Osteoblast (primary cell): ENCODE measurements around the gene DSCAML1. TPM values are rescaled to one million over a fixed set of nuclear protein-coding genes. Genes with fewer than 3 reads are reported as not detected.

Experiments used
- DNase-seq: peaks from one replicate; pipeline ENCODE4 v3.0.0; 2011; ENCODE audit warnings: low spot score, mixed read lengths; ENCODE audit not compliant: insufficient read length; ENCODE audit errors: missing footprints
- H2AFZ ChIP-seq: 2 replicates; pipeline ENCODE4 v1.6.0; 2011; ENCODE audit warnings: mild to moderate bottlenecking, low read length
- H3K27ac ChIP-seq: 2 replicates; pipeline ENCODE4 v1.5.1; 2011; ENCODE audit warnings: mild to moderate bottlenecking, low read depth, low read length, moderate library complexity
- H3K27me3 ChIP-seq: 2 replicates; pipeline ENCODE4 v1.6.0; 2012; ENCODE audit warnings: mild to moderate bottlenecking, control low read depth, inconsistent platforms, low read length, moderate library complexity; ENCODE audit not compliant: insufficient read depth
- H3K36me3 ChIP-seq: 2 replicates; pipeline ENCODE4 v1.5.1; 2011; ENCODE audit warnings: mild to moderate bottlenecking, low read length, control low read depth, moderate library complexity; ENCODE audit not compliant: insufficient read depth
- H3K4me1 ChIP-seq: 2 replicates; pipeline ENCODE4 v1.5.1; 2011; ENCODE audit warnings: mild to moderate bottlenecking, low read length, control low read depth, moderate library complexity; ENCODE audit not compliant: insufficient read depth
- H3K4me2 ChIP-seq: 2 replicates; pipeline ENCODE4 v1.6.0; 2011; ENCODE audit warnings: mild to moderate bottlenecking, low read length; ENCODE audit not compliant: insufficient read depth
- H3K4me3 ChIP-seq: fragments of 200-600 bp; sonication (generic); 3 replicates; pipeline ENCODE4 v1.5.1; 2012; ENCODE audit warnings: mild to moderate bottlenecking, low read length, inconsistent platforms; ENCODE audit not compliant: insufficient read depth
- H3K79me2 ChIP-seq: 2 replicates; pipeline ENCODE4 v1.6.0; 2012; ENCODE audit warnings: mild to moderate bottlenecking, low read length, control low read depth, inconsistent platforms; ENCODE audit not compliant: insufficient read depth
- H3K9me3 ChIP-seq: 2 replicates; pipeline ENCODE4 v1.5.1; 2011; ENCODE audit warnings: low read depth, low read length, control low read depth
- H4K20me1 ChIP-seq: 2 replicates; pipeline ENCODE4 v1.6.0; 2012; ENCODE audit warnings: mild to moderate bottlenecking, low read length, control low read depth; ENCODE audit not compliant: insufficient read depth
- CTCF ChIP-seq: IDR thresholded peaks from 2 replicates; pipeline ENCODE4 v1.5.1; 2011; ENCODE audit warnings: mild to moderate bottlenecking, low read depth, low read length, moderate library complexity; ENCODE audit errors: extremely low read depth
- total RNA-seq: library from RNA; depleted of rRNA; stranded (reverse); fragments of >200 nt; gene quantifications from 2 replicates; pipeline ENCODE4 v1.2.3, GENCODE V29; 2012

DSCAML1 gene
- total RNA-seq, 1 donor, result not detected

- Histone ChIP-seq H4K20me1 (no peaks in the 10 kb centered on the region), H3K36me3 (no peaks in the 10 kb centered on the region), H2AFZ (no peak overlapping the region), H3K9me3 (no peaks in the 10 kb centered on the region), H3K4me2 (no peak overlapping the region), H3K79me2 (no peaks in the 10 kb centered on the region), H3K27me3 (peaks cover 6% of the 10 kb centered on the region), H3K4me3 (no peak overlapping the region), H3K27ac (no peak overlapping the region), H3K4me1 (no peaks in the 10 kb centered on the region)
- TF ChIP-seq CTCF, result no peak
- no peak for DNase-seq
Observed at GRCh38 chr11:117560780-117561530, 236.1 kb downstream of the DSCAML1 start.

- no peak for TF ChIP-seq CTCF
- Histone ChIP-seq H3K79me2 (no peaks in the 10 kb centered on the region), H3K9me3 (no peaks in the 10 kb centered on the region), H3K36me3 (no peaks in the 10 kb centered on the region), H4K20me1 (no peaks in the 10 kb centered on the region), H3K27ac (no peak overlapping the region), H3K4me1 (no peaks in the 10 kb centered on the region), H3K4me3 (no peak overlapping the region), H3K4me2 (no peak overlapping the region), H2AFZ (no peak overlapping the region), H3K27me3 (peaks cover 6% of the 10 kb centered on the region)
- DNase-seq, result no peak
Observed at GRCh38 chr11:117559698-117560097, 237.3 kb downstream of the DSCAML1 start.

GRCh38 chr11:117557361-117557760 is 239.7 kb downstream of the DSCAML1 start:
- TF ChIP-seq CTCF, result no peak
- Histone ChIP-seq H3K4me1 (no peaks in the 10 kb centered on the region), H3K27me3 (peaks cover 6% of the 10 kb centered on the region), H3K36me3 (no peaks in the 10 kb centered on the region), H3K4me2 (no peak overlapping the region), H3K27ac (no peak overlapping the region), H3K4me3 (no peak overlapping the region), H3K9me3 (no peaks in the 10 kb centered on the region), H4K20me1 (no peaks in the 10 kb centered on the region), H3K79me2 (no peaks in the 10 kb centered on the region), H2AFZ (no peak overlapping the region)
- no peak for DNase-seq

GRCh38 chr11:117554601-117555333 is 242.2 kb downstream of the DSCAML1 start:
- no peaks in the 10 kb centered on the region for H3K4me1 ChIP-seq
- no peaks in the 10 kb centered on the region for H3K9me3 ChIP-seq
- no peak overlapping the region for H2AFZ ChIP-seq
- no peaks in the 10 kb centered on the region for H4K20me1 ChIP-seq
- DNase-seq, result no peak
- no peaks in the 10 kb centered on the region for H3K36me3 ChIP-seq
- H3K4me2 ChIP-seq, result no peak overlapping the region
- no peaks in the 10 kb centered on the region for H3K79me2 ChIP-seq
- peaks cover 6% of the 10 kb centered on the region for H3K27me3 ChIP-seq
- H3K27ac ChIP-seq, result no peak overlapping the region
- no peak overlapping the region for H3K4me3 ChIP-seq
- TF ChIP-seq CTCF, result no peak
